ENCODE results near the gene ANKRD53. TPM values are rescaled to one million over a fixed set of nuclear protein-coding genes. Genes with fewer than 3 reads are reported as not detected.

ANKRD53 gene
- total RNA-seq, 5 donors from 2014 or later (not counting 1 experiment from before 2014, with no cell fraction given): 0.20 to 0.88 (median 0.45) TPM; not detected in 1

GRCh38 chr2:70990216-70990615 lies 11.8 kb downstream of the ANKRD53 start:
- no peak for DNase-seq
- Histone ChIP-seq H3K27me3 (replicated peaks in 1 of 2; ENCODE audit: control insufficient read depth in 2 of 2, extremely low read depth in 1 of 2, insufficient read depth in 2 of 2, low read length in 1 of 2) (no peaks in the 10 kb centered on the region), H3K4me3 (ENCODE audit: control insufficient read depth in 1 of 2, extremely low read depth in 1 of 2, low read length in 1 of 2) (no peak overlapping the region), H3K4me1 (ENCODE audit: control insufficient read depth in 1 of 2, extremely low read depth in 1 of 2, insufficient read depth in 2 of 2, low read length in 2 of 2) (peaks cover 9 to 18% of the 10 kb centered on the region in 2 experiments), H3K9me3 (no peaks in the 10 kb centered on the region), H3K27ac (ENCODE audit: low read length) (no peak overlapping the region), H3K36me3 (ENCODE audit: control insufficient read depth in 2 of 2, extremely low read depth in 1 of 2, insufficient read depth in 1 of 2, low read length in 1 of 2) (peaks cover 22 to 64% of the 10 kb centered on the region in 2 donors)
- ChIA-PET POLR2A (no interaction called here), CTCF (interaction anchor here in 1 of 2 donors (1.0 kb wide), 1 partner anchor 42 kb away, joined by 5 read pairs; no protein-coding TSS in a partner anchor)
- Mint-ChIP-seq H3K27me3 (no peaks in the 10 kb centered on the region), H3K9me3 (no peaks in the 10 kb centered on the region), H3K4me1 (peaks cover 29 to 36% (median 29%) of the 10 kb centered on the region in 3 donors), H3K27ac (no peak overlapping the region), H3K4me3 (no peak overlapping the region), H3K36me3 (peaks cover 38% of the 10 kb centered on the region)
- 80% methylated on average over 2 of the region's 5 CpGs for WGBS (ENCODE audit: insufficient coverage)
- ATAC-seq (replicated peaks in 1 of 4): no peak

GRCh38 chr2:70991142-70991541 lies 12.7 kb downstream of the ANKRD53 start:
- H3K4me3 ChIP-seq (ENCODE audit: control insufficient read depth in 1 of 2, extremely low read depth in 1 of 2, low read length in 1 of 2): no peak overlapping the region
- H3K4me1 ChIP-seq (ENCODE audit: control insufficient read depth in 1 of 2, extremely low read depth in 1 of 2, insufficient read depth in 2 of 2, low read length in 2 of 2): peaks cover 10 to 24% of the 10 kb centered on the region in 2 experiments
- no peak overlapping the region for H3K27ac ChIP-seq (ENCODE audit: low read length)
- peaks cover 31 to 37% (median 36%) of the 10 kb centered on the region in 3 donors for H3K4me1 Mint-ChIP-seq
- H3K27ac Mint-ChIP-seq: peak overlapping the region in 1 of 2 donors; percentile 22
- ATAC-seq (replicated peaks in 1 of 4) (no peak), DNase-seq (no peak)
- no peaks in the 10 kb centered on the region for H3K27me3 ChIP-seq (replicated peaks in 1 of 2; ENCODE audit: control insufficient read depth in 2 of 2, extremely low read depth in 1 of 2, insufficient read depth in 2 of 2, low read length in 1 of 2)
- peaks cover 22 to 57% of the 10 kb centered on the region in 2 donors for H3K36me3 ChIP-seq (ENCODE audit: control insufficient read depth in 2 of 2, extremely low read depth in 1 of 2, insufficient read depth in 1 of 2, low read length in 1 of 2)
- ChIA-PET POLR2A (no interaction called here), CTCF (interaction anchor here in 1 of 2 donors (1.0 kb wide), 1 partner anchor 43 kb away, joined by 5 read pairs; no protein-coding TSS in a partner anchor)
- H3K4me3 Mint-ChIP-seq: no peak overlapping the region
- peaks cover 34% of the 10 kb centered on the region for H3K36me3 Mint-ChIP-seq
- 100% methylated on average over 3 of the region's 5 CpGs for WGBS (ENCODE audit: insufficient coverage)
- H3K9me3 Mint-ChIP-seq: no peaks in the 10 kb centered on the region
- H3K9me3 ChIP-seq: no peaks in the 10 kb centered on the region
- no peaks in the 10 kb centered on the region for H3K27me3 Mint-ChIP-seq

GRCh38 chr2:70991742-70992141 lies 13.3 kb downstream of the ANKRD53 start:
- H3K9me3 ChIP-seq: no peaks in the 10 kb centered on the region
- no peak overlapping the region for H3K4me3 ChIP-seq (ENCODE audit: control insufficient read depth in 1 of 2, extremely low read depth in 1 of 2, low read length in 1 of 2)
- 92% methylated on average over 7 of the region's 9 CpGs for WGBS (ENCODE audit: insufficient coverage)
- peaks cover 28% of the 10 kb centered on the region for H3K36me3 Mint-ChIP-seq
- DNase-seq: no peak
- peaks cover 22 to 51% of the 10 kb centered on the region in 2 donors for H3K36me3 ChIP-seq (ENCODE audit: control insufficient read depth in 2 of 2, extremely low read depth in 1 of 2, insufficient read depth in 1 of 2, low read length in 1 of 2)
- no peaks in the 10 kb centered on the region for H3K27me3 Mint-ChIP-seq
- H3K27ac ChIP-seq (ENCODE audit: low read length): no peak overlapping the region
- CTCF ChIA-PET: no interaction called here
- no peaks in the 10 kb centered on the region for H3K9me3 Mint-ChIP-seq
- peaks cover 10 to 24% of the 10 kb centered on the region in 2 experiments for H3K4me1 ChIP-seq (ENCODE audit: control insufficient read depth in 1 of 2, extremely low read depth in 1 of 2, insufficient read depth in 2 of 2, low read length in 2 of 2)
- no peaks in the 10 kb centered on the region for H3K27me3 ChIP-seq (replicated peaks in 1 of 2; ENCODE audit: control insufficient read depth in 2 of 2, extremely low read depth in 1 of 2, insufficient read depth in 2 of 2, low read length in 1 of 2)
- no peak overlapping the region for H3K27ac Mint-ChIP-seq
- no peak for ATAC-seq (replicated peaks in 1 of 4)
- H3K4me3 Mint-ChIP-seq: peak overlapping the region in 2 of 3 donors; percentile 16 to 44
- peaks cover 31 to 37% (median 36%) of the 10 kb centered on the region in 3 donors for H3K4me1 Mint-ChIP-seq
- POLR2A ChIA-PET: no interaction called here

- H3K4me3 Mint-ChIP-seq: peak overlapping the region; percentile 95 to 100 (median 97)
- ATAC-seq (replicated peaks in 1 of 4) (no peak), DNase-seq (peak in 2 of 35 experiments; percentile 11 to 17)
- H3K9me3 Mint-ChIP-seq: no peaks in the 10 kb centered on the region
- H3K9me3 ChIP-seq: no peaks in the 10 kb centered on the region
- no peaks in the 10 kb centered on the region for H3K27me3 ChIP-seq (replicated peaks in 1 of 2; ENCODE audit: control insufficient read depth in 2 of 2, extremely low read depth in 1 of 2, insufficient read depth in 2 of 2, low read length in 1 of 2)
- peak overlapping the region; percentile 59 for H3K27ac ChIP-seq (ENCODE audit: low read length)
- H3K4me1 Mint-ChIP-seq: peaks cover 31 to 37% (median 36%) of the 10 kb centered on the region in 3 donors
- ChIA-PET POLR2A (no interaction called here), CTCF (interaction anchor here (0.6 to 1.5 kb wide), 5 partner anchors 8 to 690 kb away, joined by 3 to 4 read pairs (median 3); no protein-coding TSS in a partner anchor)
- peaks cover 17% of the 10 kb centered on the region for H3K36me3 Mint-ChIP-seq
- H3K27ac Mint-ChIP-seq: peak overlapping the region; percentile 91 to 93
- H3K36me3 ChIP-seq (ENCODE audit: control insufficient read depth in 2 of 2, extremely low read depth in 1 of 2, insufficient read depth in 1 of 2, low read length in 1 of 2): peaks cover 21 to 37% of the 10 kb centered on the region in 2 donors
- peaks cover 10 to 24% of the 10 kb centered on the region in 2 experiments for H3K4me1 ChIP-seq (ENCODE audit: control insufficient read depth in 1 of 2, extremely low read depth in 1 of 2, insufficient read depth in 2 of 2, low read length in 2 of 2)
- WGBS (ENCODE audit: insufficient coverage): 95% methylated on average over 8 of the region's 12 CpGs
- peak overlapping the region; percentile 87 to 95 for H3K4me3 ChIP-seq (ENCODE audit: control insufficient read depth in 1 of 2, extremely low read depth in 1 of 2, low read length in 1 of 2)
- no peaks in the 10 kb centered on the region for H3K27me3 Mint-ChIP-seq
These were observed 14.8 kb downstream of the ANKRD53 start for GRCh38 chr2:70992945-70993853.

GRCh38 chr2:70994009-70994698 lies 15.7 kb downstream of the ANKRD53 start:
- Histone ChIP-seq H3K27ac (ENCODE audit: low read length) (peak overlapping the region; percentile 59), H3K4me1 (ENCODE audit: control insufficient read depth in 1 of 2, extremely low read depth in 1 of 2, insufficient read depth in 2 of 2, low read length in 2 of 2) (peaks cover 10 to 24% of the 10 kb centered on the region in 2 experiments), H3K9me3 (no peaks in the 10 kb centered on the region), H3K27me3 (replicated peaks in 1 of 2; ENCODE audit: control insufficient read depth in 2 of 2, extremely low read depth in 1 of 2, insufficient read depth in 2 of 2, low read length in 1 of 2) (no peaks in the 10 kb centered on the region), H3K4me3 (ENCODE audit: control insufficient read depth in 1 of 2, extremely low read depth in 1 of 2, low read length in 1 of 2) (peak overlapping the region; percentile 87 to 95), H3K36me3 (ENCODE audit: control insufficient read depth in 2 of 2, extremely low read depth in 1 of 2, insufficient read depth in 1 of 2, low read length in 1 of 2) (peaks cover 12 to 27% of the 10 kb centered on the region in 2 donors)
- Mint-ChIP-seq H3K27ac (peak overlapping the region; percentile 91 to 93), H3K4me3 (peak overlapping the region; percentile 95 to 100 (median 97)), H3K9me3 (no peaks in the 10 kb centered on the region), H3K27me3 (no peaks in the 10 kb centered on the region), H3K4me1 (peaks cover 33 to 39% (median 36%) of the 10 kb centered on the region in 3 donors), H3K36me3 (peaks cover 8% of the 10 kb centered on the region)
- POLR2A ChIA-PET: no interaction called here
- ATAC-seq (replicated peaks in 1 of 4) (peak; percentile 3 to 26 (median 13)), DNase-seq (peak in 6 of 35 experiments; percentile 11 to 45 (median 22))
- 0% methylated on average over 47 of the region's 49 CpGs for WGBS (ENCODE audit: insufficient coverage)
- CTCF ChIA-PET: interaction anchor here in 1 of 2 donors (1.0 to 1.3 kb wide), 2 partner anchors 9 to 17 kb away, joined by 3 to 4 read pairs; no protein-coding TSS in a partner anchor

Data from T-cell (primary cell).